ENCODE results near the gene PPP1R12B.
"Not testable (repeated sequence)": the region's sequence is repeated elsewhere in the genome, so short reads cannot be mapped to it uniquely, and the experiment has no call there.

GRCh38 chr1:202544766-202545449 lies 196.4 kb downstream of the PPP1R12B start:
- TF ChIP-seq CTCF (optimal IDR thresholded peaks at IDR 0.05 in 1 of 3, IDR thresholded peaks at IDR 0.05 in 1 of 3, conservative IDR thresholded peaks at IDR 0.05 in 1 of 3; ENCODE audit: extremely low read depth in 1 of 3, insufficient read depth in 2 of 3, low read length in 3 of 3); EZH2 (IDR thresholded peaks at IDR 0.05; ENCODE audit: low read length): not testable (repeated sequence)

All from keratinocyte (primary cell).